ENCODE data around the gene SLC8A1.

SLC8A1 gene

GRCh38 chr2:40130251-40130994 is 321.5 kb downstream of the SLC8A1 start:
- Histone ChIP-seq H3F3A (ENCODE audit: low read depth) (no peaks in the 10 kb centered on the region), H3K79me2 (ENCODE audit: insufficient read depth, low read length) (no peaks in the 10 kb centered on the region), H2AFZ (ENCODE audit: low read length) (no peak overlapping the region), H3K9ac (ENCODE audit: low read depth, low read length, poor library complexity, severe bottlenecking) (no peak overlapping the region), H3K4me1 (ENCODE audit: insufficient read depth, low read length, poor library complexity, severe bottlenecking) (peaks cover 21% of the 10 kb centered on the region), H3K4me2 (ENCODE audit: low read depth, low read length, poor library complexity, severe bottlenecking) (no peak overlapping the region), H3K9me2 (replicated peaks; ENCODE audit: low read depth, low read length) (no peaks in the 10 kb centered on the region), H3K9me3 (ENCODE audit: insufficient read depth, low read depth, low read length) (no peaks in the 10 kb centered on the region), H3K27me3 (ENCODE audit: insufficient read depth, low read length, poor library complexity, severe bottlenecking) (no peaks in the 10 kb centered on the region), H3K36me3 (ENCODE audit: insufficient read depth, low read length) (no peaks in the 10 kb centered on the region), H3K4me3 (ENCODE audit: low read length, poor library complexity, severe bottlenecking) (no peak overlapping the region), H4K20me1 (ENCODE audit: insufficient read depth, low read length, poor library complexity, severe bottlenecking) (no peaks in the 10 kb centered on the region)
- no peak for TF ChIP-seq CTCF (conservative IDR thresholded peaks at IDR 0.05; ENCODE audit: low read length)
- TF ChIP-seq EZH2phosphoT487 (IDR thresholded peaks at IDR 0.05; ENCODE audit: borderline replicate concordance): no peak

- no peaks in the 10 kb centered on the region for H3K79me2 ChIP-seq (ENCODE audit: insufficient read depth, low read length)
- H4K20me1 ChIP-seq (ENCODE audit: insufficient read depth, low read length, poor library complexity, severe bottlenecking): no peaks in the 10 kb centered on the region
- H3K9me2 ChIP-seq (replicated peaks; ENCODE audit: low read depth, low read length): no peaks in the 10 kb centered on the region
- no peak overlapping the region for H2AFZ ChIP-seq (ENCODE audit: low read length)
- H3K9ac ChIP-seq (ENCODE audit: low read depth, low read length, poor library complexity, severe bottlenecking): no peak overlapping the region
- TF ChIP-seq EZH2phosphoT487 (IDR thresholded peaks at IDR 0.05; ENCODE audit: borderline replicate concordance) (no peak), CTCF (conservative IDR thresholded peaks at IDR 0.05; ENCODE audit: low read length) (no peak)
- no peak overlapping the region for H3K4me2 ChIP-seq (ENCODE audit: low read depth, low read length, poor library complexity, severe bottlenecking)
- H3K27me3 ChIP-seq (ENCODE audit: insufficient read depth, low read length, poor library complexity, severe bottlenecking): no peaks in the 10 kb centered on the region
- H3K36me3 ChIP-seq (ENCODE audit: insufficient read depth, low read length): no peaks in the 10 kb centered on the region
- no peaks in the 10 kb centered on the region for H3K9me3 ChIP-seq (ENCODE audit: insufficient read depth, low read depth, low read length)
- no peaks in the 10 kb centered on the region for H3F3A ChIP-seq (ENCODE audit: low read depth)
- H3K4me3 ChIP-seq (ENCODE audit: low read length, poor library complexity, severe bottlenecking): no peak overlapping the region
- peaks cover 21% of the 10 kb centered on the region for H3K4me1 ChIP-seq (ENCODE audit: insufficient read depth, low read length, poor library complexity, severe bottlenecking)
Observed at GRCh38 chr2:40129725-40130124, 322.2 kb downstream of the SLC8A1 start.

GRCh38 chr2:40128796-40129195 is 323.1 kb downstream of the SLC8A1 start:
- H3K9me2 ChIP-seq (replicated peaks; ENCODE audit: low read depth, low read length): no peaks in the 10 kb centered on the region
- peaks cover 23% of the 10 kb centered on the region for H3K4me1 ChIP-seq (ENCODE audit: insufficient read depth, low read length, poor library complexity, severe bottlenecking)
- no peaks in the 10 kb centered on the region for H3K27me3 ChIP-seq (ENCODE audit: insufficient read depth, low read length, poor library complexity, severe bottlenecking)
- no peaks in the 10 kb centered on the region for H3K79me2 ChIP-seq (ENCODE audit: insufficient read depth, low read length)
- H3K4me2 ChIP-seq (ENCODE audit: low read depth, low read length, poor library complexity, severe bottlenecking): no peak overlapping the region
- H3K36me3 ChIP-seq (ENCODE audit: insufficient read depth, low read length): no peaks in the 10 kb centered on the region
- TF ChIP-seq EZH2phosphoT487 (IDR thresholded peaks at IDR 0.05; ENCODE audit: borderline replicate concordance) (no peak), CTCF (conservative IDR thresholded peaks at IDR 0.05; ENCODE audit: low read length) (no peak)
- H3K9me3 ChIP-seq (ENCODE audit: insufficient read depth, low read depth, low read length): no peaks in the 10 kb centered on the region
- H3K9ac ChIP-seq (ENCODE audit: low read depth, low read length, poor library complexity, severe bottlenecking): no peak overlapping the region
- H4K20me1 ChIP-seq (ENCODE audit: insufficient read depth, low read length, poor library complexity, severe bottlenecking): no peaks in the 10 kb centered on the region
- H3K4me3 ChIP-seq (ENCODE audit: low read length, poor library complexity, severe bottlenecking): no peak overlapping the region
- no peak overlapping the region for H2AFZ ChIP-seq (ENCODE audit: low read length)
- no peaks in the 10 kb centered on the region for H3F3A ChIP-seq (ENCODE audit: low read depth)
